Nephron progenitor cell (in vitro differentiated cells): ENCODE measurements around the gene ANKRD17.
"Not testable (repeated sequence)": the region's sequence is repeated elsewhere in the genome, so short reads cannot be mapped to it uniquely, and the experiment has no call there.

ENCODE experiments used
- DNase-seq: peaks from one replicate; pipeline ENCODE4 v3.0.0; 2021
- H3K27ac Mint-ChIP-seq: 2 replicates; pipeline ENCODE4 v1.8.0; 2021; ENCODE audit warnings: mild to moderate bottlenecking, moderate library complexity, mixed read lengths
- H3K27me3 Mint-ChIP-seq: 2 replicates; pipeline ENCODE4 v1.8.0; 2021; ENCODE audit warnings: mild to moderate bottlenecking, low read depth, mixed read lengths; ENCODE audit not compliant: poor library complexity
- H3K36me3 Mint-ChIP-seq: 2 replicates; pipeline ENCODE4 v1.8.0; 2021; ENCODE audit warnings: low read depth, mixed read lengths
- H3K4me1 Mint-ChIP-seq: 2 replicates; pipeline ENCODE4 v1.8.0; 2021; ENCODE audit warnings: mixed read lengths
- H3K4me3 Mint-ChIP-seq: 2 replicates; pipeline ENCODE4 v1.8.0; 2021; ENCODE audit warnings: mild to moderate bottlenecking, moderate library complexity, mixed read lengths
- H3K9me3 Mint-ChIP-seq: 2 replicates; pipeline ENCODE4 v1.8.0; 2021; ENCODE audit warnings: mild to moderate bottlenecking, moderate library complexity, mixed read lengths
- CTCF ChIP-seq: fragments of 200-600 bp; sonication (generic); IDR thresholded peaks from 2 replicates; pipeline ENCODE4 v1.5.0; 2021; ENCODE audit warnings: antibody characterized with exemption

Gene ANKRD17

GRCh38 chr4:73230865-73231517 is 27.6 kb downstream of the ANKRD17 start:
- Mint-ChIP-seq H3K27me3 (no peaks in the 10 kb centered on the region), H3K36me3 (peaks cover 64% of the 10 kb centered on the region), H3K9me3 (peaks cover 4% of the 10 kb centered on the region), H3K4me3 (no peak overlapping the region), H3K4me1 (no peaks in the 10 kb centered on the region), H3K27ac (peak overlapping the region; percentile 92)
- DNase-seq: no peak
- no peak for TF ChIP-seq CTCF

GRCh38 chr4:73228800-73229199 is 29.8 kb downstream of the ANKRD17 start:
- H3K4me3 Mint-ChIP-seq: not testable (repeated sequence)

GRCh38 chr4:73224886-73225285 is 33.7 kb downstream of the ANKRD17 start:
- peaks cover 7% of the 10 kb centered on the region for H3K4me1 Mint-ChIP-seq
- no peak overlapping the region for H3K4me3 Mint-ChIP-seq
- TF ChIP-seq CTCF: no peak
- H3K27me3 Mint-ChIP-seq: no peaks in the 10 kb centered on the region
- DNase-seq: no peak
- peak overlapping the region; percentile 95 for H3K27ac Mint-ChIP-seq
- H3K9me3 Mint-ChIP-seq: peaks cover 4% of the 10 kb centered on the region
- peaks cover 14% of the 10 kb centered on the region for H3K36me3 Mint-ChIP-seq

More at GRCh38 chr4:73228800-73229199, 29.8 kb downstream of the ANKRD17 start:
- H3K4me1 Mint-ChIP-seq, H3K27ac Mint-ChIP-seq, H3K9me3 Mint-ChIP-seq, H3K27me3 Mint-ChIP-seq, DNase-seq: not testable (repeated sequence)
- H3K36me3 Mint-ChIP-seq: peaks cover 44% of the 10 kb centered on the region

GRCh38 chr4:73223258-73223650 is 35.3 kb downstream of the ANKRD17 start:
- no peak for TF ChIP-seq CTCF
- H3K4me3 Mint-ChIP-seq: no peak overlapping the region
- peak overlapping the region; percentile 84 for H3K27ac Mint-ChIP-seq
- no peak for DNase-seq
- H3K36me3 Mint-ChIP-seq: no peaks in the 10 kb centered on the region
- H3K27me3 Mint-ChIP-seq: no peaks in the 10 kb centered on the region
- H3K4me1 Mint-ChIP-seq: peaks cover 7% of the 10 kb centered on the region
- no peaks in the 10 kb centered on the region for H3K9me3 Mint-ChIP-seq

GRCh38 chr4:73222466-73223257 is 35.9 kb downstream of the ANKRD17 start:
- Mint-ChIP-seq H3K36me3 (peaks cover 2% of the 10 kb centered on the region), H3K4me3 (no peak overlapping the region), H3K4me1 (peaks cover 7% of the 10 kb centered on the region), H3K9me3 (no peaks in the 10 kb centered on the region), H3K27me3 (no peaks in the 10 kb centered on the region), H3K27ac (no peak overlapping the region)
- peak; percentile 12 for DNase-seq
- no peak for TF ChIP-seq CTCF

- DNase-seq: no peak
- Mint-ChIP-seq H3K36me3 (peaks cover 6% of the 10 kb centered on the region), H3K4me1 (peaks cover 7% of the 10 kb centered on the region), H3K27ac (no peak overlapping the region), H3K27me3 (no peaks in the 10 kb centered on the region), H3K9me3 (no peaks in the 10 kb centered on the region), H3K4me3 (peak overlapping the region; percentile 53)
- no peak for TF ChIP-seq CTCF
These were observed 36.9 kb downstream of the ANKRD17 start for GRCh38 chr4:73221734-73222133.
